Measurements from ENCODE around the gene OPTC.

OPTC gene

DNA sequence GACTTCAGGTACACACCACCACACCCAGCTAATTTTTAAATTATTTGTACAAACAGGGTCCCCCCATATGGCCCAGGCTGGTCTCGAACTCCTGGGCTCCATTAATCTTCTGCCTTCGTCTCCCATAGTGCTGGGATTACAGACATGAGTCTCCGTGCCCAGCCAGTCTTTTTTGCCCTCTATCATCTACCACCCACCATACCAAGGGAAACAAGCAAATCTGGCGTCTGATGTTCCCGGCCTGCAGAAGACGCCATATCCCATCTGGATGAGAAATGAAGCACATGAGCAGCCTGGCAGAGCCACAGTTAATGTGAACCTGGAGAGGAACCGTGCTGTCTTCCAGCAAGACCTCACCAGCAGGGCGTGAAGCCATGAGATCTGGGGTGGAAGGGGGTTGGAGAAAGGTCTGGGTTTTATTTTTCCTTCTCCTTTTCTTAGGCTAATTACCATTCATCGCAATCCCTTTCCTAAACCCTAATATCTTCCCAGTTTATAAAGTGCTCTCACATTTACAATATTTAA, 20.1 kb upstream of the OPTC start:
- H3K27ac ChIP-seq (ENCODE audit: extremely low read depth, low read depth, low read length), result no peak overlapping the region
- peaks cover 3% of the 10 kb centered on the region; the same call in 1 of the 2 replicates for H3K4me1 ChIP-seq (ENCODE audit: control insufficient read depth, insufficient read depth, low read length)
- H3K4me3 ChIP-seq (ENCODE audit: low read depth, low read length), result no peak overlapping the region
- POLR2A ChIA-PET, result no interaction called here
- no peaks in the 10 kb centered on the region for H3K9me3 ChIP-seq (ENCODE audit: control insufficient read depth, insufficient read depth, low read depth, low read length)
- CTCF ChIA-PET, result interaction anchor here (1.3 kb wide), 1 partner anchor 14 kb away, joined by 8 read pairs; no protein-coding TSS in a partner anchor
- TF ChIP-seq ZNF555 (tag by site-specific recombination; conservative IDR thresholded peaks at IDR 0.05) (no peak), ZNF529 (tag by site-specific recombination; IDR thresholded peaks at IDR 0.05; ENCODE audit: insufficient replicate concordance) (no peak), ZNF530 (tag by site-specific recombination; IDR thresholded peaks at IDR 0.05; ENCODE audit: low read depth) (no peak), SP2 (tag by site-specific recombination; IDR thresholded peaks at IDR 0.05) (no peak), OSR2 (tag by site-specific recombination; IDR thresholded peaks at IDR 0.05) (no peak), ZIC2 (tag by site-specific recombination; IDR thresholded peaks at IDR 0.05) (no peak)
- TF ChIP-seq, protein P1, sequence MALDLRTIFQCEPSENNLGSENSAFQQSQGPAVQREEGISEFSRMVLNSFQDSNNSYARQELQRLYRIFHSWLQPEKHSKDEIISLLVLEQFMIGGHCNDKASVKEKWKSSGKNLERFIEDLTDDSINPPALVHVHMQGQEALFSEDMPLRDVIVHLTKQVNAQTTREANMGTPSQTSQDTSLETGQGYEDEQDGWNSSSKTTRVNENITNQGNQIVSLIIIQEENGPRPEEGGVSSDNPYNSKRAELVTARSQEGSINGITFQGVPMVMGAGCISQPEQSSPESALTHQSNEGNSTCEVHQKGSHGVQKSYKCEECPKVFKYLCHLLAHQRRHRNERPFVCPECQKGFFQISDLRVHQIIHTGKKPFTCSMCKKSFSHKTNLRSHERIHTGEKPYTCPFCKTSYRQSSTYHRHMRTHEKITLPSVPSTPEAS (tag by site-specific recombination; IDR thresholded peaks at IDR 0.05), result no peak
- H3K36me3 ChIP-seq (ENCODE audit: control insufficient read depth in 2 of 2, insufficient read depth in 1 of 2, low read length in 2 of 2), result no peaks in the 10 kb centered on the region

GRCh38 chr1:203475012-203475981, 18.7 kb upstream of the OPTC start, which contains the start of gene PRELP:
Gene PRELP (plus strand): TSS chr1:203475806. CDS start chr1:203483185, 7,379 bp downstream.
- Histone ChIP-seq H3K36me3 (ENCODE audit: control insufficient read depth in 2 of 2, insufficient read depth in 1 of 2, low read length in 2 of 2) (no peaks in the 10 kb centered on the region), H3K27ac (ENCODE audit: extremely low read depth, low read depth, low read length) (no peak within 1 kb of the TSS), H3K4me3 (ENCODE audit: low read depth, low read length) (no peak within 1 kb of the TSS), H3K4me1 (ENCODE audit: control insufficient read depth, insufficient read depth, low read length) (peaks cover 3% of the 10 kb centered on the region; the same call in 1 of the 2 replicates), H3K9me3 (ENCODE audit: control insufficient read depth, insufficient read depth, low read depth, low read length) (no peaks in the 10 kb centered on the region)
- TF ChIP-seq ZNF768 (tag by site-specific recombination; IDR thresholded peaks at IDR 0.05) (peak; percentile 60; the same call in 1 of the 2 replicates), ZNF404 (tag by site-specific recombination; IDR thresholded peaks at IDR 0.05) (no peak)
- POLR2A ChIA-PET, result no interaction called here
- CTCF ChIA-PET, result interaction anchor here (1.0 to 1.5 kb wide), 4 partner anchors 13 to 136 kb away, joined by 3 to 8 read pairs (median 4); no protein-coding TSS in a partner anchor

DNA sequence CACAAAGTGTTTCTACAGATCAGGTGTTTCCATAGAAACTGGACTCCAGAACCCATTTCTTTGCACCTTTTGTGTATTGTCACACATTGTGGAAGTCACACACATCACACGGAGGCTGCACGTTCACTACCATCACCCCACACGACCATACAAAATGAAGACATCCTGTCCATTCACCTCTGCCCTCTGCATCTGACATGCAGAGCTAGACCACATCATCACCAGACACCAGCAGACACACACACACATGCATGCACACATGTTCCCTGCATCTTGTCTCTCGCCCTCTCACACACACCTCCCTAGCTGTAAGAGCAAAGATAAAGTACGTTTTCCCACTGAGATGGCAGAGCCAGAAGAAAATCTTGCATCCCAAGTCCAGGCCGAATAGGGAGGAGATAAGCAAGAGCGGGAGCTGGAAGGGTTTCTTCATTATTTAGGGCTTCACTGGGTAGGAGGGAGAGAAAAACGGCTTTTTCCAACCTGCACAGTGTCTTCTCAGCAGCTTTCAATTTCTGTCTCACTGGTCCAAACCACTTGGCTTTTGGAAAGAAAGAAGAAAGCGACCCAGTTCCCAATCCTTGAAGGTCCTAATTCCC, 17.6 kb upstream of the OPTC start:
- Histone ChIP-seq H3K36me3 (ENCODE audit: control insufficient read depth in 2 of 2, insufficient read depth in 1 of 2, low read length in 2 of 2) (no peaks in the 10 kb centered on the region), H3K4me1 (ENCODE audit: control insufficient read depth, insufficient read depth, low read length) (peaks cover 3% of the 10 kb centered on the region; the same call in 1 of the 2 replicates), H3K27ac (ENCODE audit: extremely low read depth, low read depth, low read length) (no peak overlapping the region), H3K9me3 (ENCODE audit: control insufficient read depth, insufficient read depth, low read depth, low read length) (no peaks in the 10 kb centered on the region), H3K4me3 (ENCODE audit: low read depth, low read length) (no peak overlapping the region)
- TF ChIP-seq ZNF600 (tag by site-specific recombination; IDR thresholded peaks at IDR 0.05) (no peak), ZNF76 (tag by site-specific recombination; IDR thresholded peaks at IDR 0.05; ENCODE audit: borderline replicate concordance, low read depth) (no peak), ZNF654 (tag by site-specific recombination; IDR thresholded peaks at IDR 0.05; ENCODE audit: low read depth) (no peak), WT1 (tag by site-specific recombination; IDR thresholded peaks at IDR 0.05) (no peak), ZFP37 (tag by site-specific recombination; IDR thresholded peaks at IDR 0.05) (no peak)
- TF ChIP-seq, protein P2, sequence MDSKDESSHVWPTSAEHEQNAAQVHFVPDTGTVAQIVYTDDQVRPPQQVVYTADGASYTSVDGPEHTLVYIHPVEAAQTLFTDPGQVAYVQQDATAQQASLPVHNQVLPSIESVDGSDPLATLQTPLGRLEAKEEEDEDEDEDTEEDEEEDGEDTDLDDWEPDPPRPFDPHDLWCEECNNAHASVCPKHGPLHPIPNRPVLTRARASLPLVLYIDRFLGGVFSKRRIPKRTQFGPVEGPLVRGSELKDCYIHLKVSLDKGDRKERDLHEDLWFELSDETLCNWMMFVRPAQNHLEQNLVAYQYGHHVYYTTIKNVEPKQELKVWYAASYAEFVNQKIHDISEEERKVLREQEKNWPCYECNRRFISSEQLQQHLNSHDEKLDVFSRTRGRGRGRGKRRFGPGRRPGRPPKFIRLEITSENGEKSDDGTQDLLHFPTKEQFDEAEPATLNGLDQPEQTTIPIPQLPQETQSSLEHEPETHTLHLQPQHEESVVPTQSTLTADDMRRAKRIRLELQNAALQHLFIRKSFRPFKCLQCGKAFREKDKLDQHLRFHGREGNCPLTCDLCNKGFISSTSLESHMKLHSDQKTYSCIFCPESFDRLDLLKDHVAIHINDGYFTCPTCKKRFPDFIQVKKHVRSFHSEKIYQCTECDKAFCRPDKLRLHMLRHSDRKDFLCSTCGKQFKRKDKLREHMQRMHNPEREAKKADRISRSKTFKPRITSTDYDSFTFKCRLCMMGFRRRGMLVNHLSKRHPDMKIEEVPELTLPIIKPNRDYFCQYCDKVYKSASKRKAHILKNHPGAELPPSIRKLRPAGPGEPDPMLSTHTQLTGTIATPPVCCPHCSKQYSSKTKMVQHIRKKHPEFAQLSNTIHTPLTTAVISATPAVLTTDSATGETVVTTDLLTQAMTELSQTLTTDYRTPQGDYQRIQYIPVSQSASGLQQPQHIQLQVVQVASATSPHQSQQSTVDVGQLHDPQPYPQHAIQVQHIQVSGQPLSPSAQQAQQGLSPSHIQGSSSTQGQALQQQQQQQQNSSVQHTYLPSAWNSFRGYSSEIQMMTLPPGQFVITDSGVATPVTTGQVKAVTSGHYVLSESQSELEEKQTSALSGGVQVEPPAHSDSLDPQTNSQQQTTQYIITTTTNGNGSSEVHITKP (tag by site-specific recombination; IDR thresholded peaks at IDR 0.05), result no peak
- TF ChIP-seq, protein P3, sequence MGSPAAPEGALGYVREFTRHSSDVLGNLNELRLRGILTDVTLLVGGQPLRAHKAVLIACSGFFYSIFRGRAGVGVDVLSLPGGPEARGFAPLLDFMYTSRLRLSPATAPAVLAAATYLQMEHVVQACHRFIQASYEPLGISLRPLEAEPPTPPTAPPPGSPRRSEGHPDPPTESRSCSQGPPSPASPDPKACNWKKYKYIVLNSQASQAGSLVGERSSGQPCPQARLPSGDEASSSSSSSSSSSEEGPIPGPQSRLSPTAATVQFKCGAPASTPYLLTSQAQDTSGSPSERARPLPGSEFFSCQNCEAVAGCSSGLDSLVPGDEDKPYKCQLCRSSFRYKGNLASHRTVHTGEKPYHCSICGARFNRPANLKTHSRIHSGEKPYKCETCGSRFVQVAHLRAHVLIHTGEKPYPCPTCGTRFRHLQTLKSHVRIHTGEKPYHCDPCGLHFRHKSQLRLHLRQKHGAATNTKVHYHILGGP (tag by site-specific recombination; IDR thresholded peaks at IDR 0.05), result no peak
- POLR2A ChIA-PET, result interaction anchor here (0.9 kb wide), 1 partner anchor 95 kb away, joined by 6 read pairs; no protein-coding TSS in a partner anchor
- CTCF ChIA-PET, result interaction anchor here (0.6 to 1.5 kb wide), 8 partner anchors 12 to 479 kb away, joined by 3 to 8 read pairs (median 4); no protein-coding TSS in a partner anchor
